Retinal pigment epithelial cell (primary cell): ENCODE measurements around the gene NEURL1.
"Not testable (repeated sequence)": the region's sequence is repeated elsewhere in the genome, so short reads cannot be mapped to it uniquely, and the experiment has no call there.

Experiments
- DNase-seq: peaks from one replicate; pipeline ENCODE4 v3.0.0-alpha.2; 2010; ENCODE audit warnings: low read depth
- H3K4me3 ChIP-seq: 2 replicates; pipeline ENCODE4 v1.5.1; 2011; ENCODE audit warnings: mild to moderate bottlenecking, low read length, control low read depth, moderate library complexity
- TF ChIP-seq, protein P1 (sequence below): conservative IDR thresholded peaks from 2 replicates; pipeline ENCODE4 v1.5.1; 2011; ENCODE audit warnings: low read depth, low read length, control low read depth, inconsistent platforms

Gene NEURL1

GRCh38 chr10:103602852-103603155 is 109.3 kb downstream of the NEURL1 start:
- no peak for DNase-seq
- TF ChIP-seq, protein P1, sequence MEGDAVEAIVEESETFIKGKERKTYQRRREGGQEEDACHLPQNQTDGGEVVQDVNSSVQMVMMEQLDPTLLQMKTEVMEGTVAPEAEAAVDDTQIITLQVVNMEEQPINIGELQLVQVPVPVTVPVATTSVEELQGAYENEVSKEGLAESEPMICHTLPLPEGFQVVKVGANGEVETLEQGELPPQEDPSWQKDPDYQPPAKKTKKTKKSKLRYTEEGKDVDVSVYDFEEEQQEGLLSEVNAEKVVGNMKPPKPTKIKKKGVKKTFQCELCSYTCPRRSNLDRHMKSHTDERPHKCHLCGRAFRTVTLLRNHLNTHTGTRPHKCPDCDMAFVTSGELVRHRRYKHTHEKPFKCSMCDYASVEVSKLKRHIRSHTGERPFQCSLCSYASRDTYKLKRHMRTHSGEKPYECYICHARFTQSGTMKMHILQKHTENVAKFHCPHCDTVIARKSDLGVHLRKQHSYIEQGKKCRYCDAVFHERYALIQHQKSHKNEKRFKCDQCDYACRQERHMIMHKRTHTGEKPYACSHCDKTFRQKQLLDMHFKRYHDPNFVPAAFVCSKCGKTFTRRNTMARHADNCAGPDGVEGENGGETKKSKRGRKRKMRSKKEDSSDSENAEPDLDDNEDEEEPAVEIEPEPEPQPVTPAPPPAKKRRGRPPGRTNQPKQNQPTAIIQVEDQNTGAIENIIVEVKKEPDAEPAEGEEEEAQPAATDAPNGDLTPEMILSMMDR, result no peak
- H3K4me3 ChIP-seq, result no peak overlapping the region

- H3K4me3 ChIP-seq, result no peak overlapping the region
- TF ChIP-seq, protein P1, result no peak
- no peak for DNase-seq
Measured at GRCh38 chr10:103603382-103603781, 109.9 kb downstream of the NEURL1 start.

- H3K4me3 ChIP-seq, result no peak overlapping the region
- TF ChIP-seq, protein P1, result peak; percentile 74
- no peak for DNase-seq
Measured at GRCh38 chr10:103605359-103606096, 112.0 kb downstream of the NEURL1 start.

GRCh38 chr10:103606097-103606438 is 112.6 kb downstream of the NEURL1 start:
- DNase-seq, H3K4me3 ChIP-seq: not testable (repeated sequence)

- H3K4me3 ChIP-seq, DNase-seq: not testable (repeated sequence)
Measured at GRCh38 chr10:103607051-103607450, 113.5 kb downstream of the NEURL1 start.

DNA sequence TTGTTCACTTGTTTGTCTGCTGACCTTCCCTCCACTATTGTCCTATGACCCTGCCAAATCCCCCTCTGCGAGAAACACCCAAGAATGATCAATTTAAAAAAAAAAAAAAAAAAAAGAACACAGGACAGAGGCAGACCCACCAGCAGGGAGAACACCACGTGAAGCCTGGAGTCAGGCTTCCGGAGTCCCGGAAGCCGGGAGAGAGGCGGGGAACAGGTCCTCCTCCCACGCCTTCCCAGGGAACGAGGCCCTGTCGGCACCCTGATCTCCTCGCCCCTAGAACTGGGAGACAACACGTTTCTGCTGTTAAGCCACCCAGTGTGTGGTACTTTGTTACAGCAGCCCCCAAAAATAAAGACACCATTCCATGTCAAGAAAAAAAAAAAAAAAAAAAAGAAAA is 114.6 kb downstream of the NEURL1 start:
- not testable (repeated sequence) for DNase-seq, H3K4me3 ChIP-seq

DNA sequence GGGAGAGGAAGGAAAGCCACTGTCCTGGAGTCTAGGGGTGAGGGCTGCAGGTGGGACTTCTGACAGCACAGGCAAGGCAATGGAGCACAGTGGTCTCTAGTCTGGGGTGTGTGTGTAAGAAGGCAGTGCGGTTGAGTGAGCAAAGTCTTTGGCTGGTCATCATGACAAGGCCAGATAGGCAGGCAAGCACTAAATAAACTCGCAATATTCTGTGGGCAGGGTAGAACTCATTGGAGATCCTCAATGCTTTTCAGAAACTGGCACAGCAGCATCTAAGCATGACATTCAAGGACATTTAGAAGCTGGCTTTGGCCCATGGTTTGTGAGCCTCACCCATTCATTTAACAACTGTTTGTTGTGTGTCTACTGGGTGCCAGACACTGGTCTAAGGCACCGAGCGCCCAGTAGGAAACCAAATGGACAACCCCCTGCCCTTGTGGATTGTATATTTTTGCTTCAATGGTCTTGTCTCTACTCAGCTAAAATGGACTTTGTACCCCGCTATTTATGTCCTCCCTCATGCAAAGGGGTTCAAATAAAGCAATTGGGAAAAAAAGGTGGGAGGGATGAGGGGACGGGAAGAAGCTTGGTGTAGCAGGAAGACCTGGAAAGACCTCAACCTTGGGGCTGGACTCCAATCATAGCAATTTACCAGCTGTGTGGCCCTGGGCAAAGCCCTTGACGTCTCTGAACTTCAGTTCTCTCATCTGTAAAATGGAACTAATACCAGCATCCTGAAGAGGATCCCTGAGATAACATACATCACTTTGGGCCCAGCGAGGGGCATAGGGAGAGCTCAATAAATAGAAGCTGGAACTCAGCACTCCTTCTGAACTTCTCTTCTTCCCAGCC is 116.0 kb downstream of the NEURL1 start:
- no peak for DNase-seq
- H3K4me3 ChIP-seq, result no peak overlapping the region
- TF ChIP-seq, protein P1, result no peak

- DNase-seq, result no peak
- TF ChIP-seq, protein P1, result no peak
- H3K4me3 ChIP-seq, result no peak overlapping the region
Measured at GRCh38 chr10:103610083-103610472, 116.6 kb downstream of the NEURL1 start.
